Measurements from ENCODE around the gene OR2B2.
A peak's percentile ranks its signal among the peaks of the same experiment; 100 is the strongest.

OR2B2 gene

GRCh38 chr6:27893059-27893835 is 18.9 kb downstream of the OR2B2 start:
- no peaks in the 10 kb centered on the region; the same call in 1 of the 2 replicates for H3K79me2 ChIP-seq (ENCODE audit: insufficient read depth, low read length)
- peak overlapping the region; percentile 92 for H3K4me2 ChIP-seq (ENCODE audit: low read depth, low read length, poor library complexity, severe bottlenecking)
- H3F3A ChIP-seq (ENCODE audit: low read depth) = peaks cover 40% of the 10 kb centered on the region
- H3K27me3 ChIP-seq (ENCODE audit: insufficient read depth, low read length, poor library complexity, severe bottlenecking) = no peaks in the 10 kb centered on the region
- peak overlapping the region; percentile 93 for H3K4me3 ChIP-seq (ENCODE audit: low read length, poor library complexity, severe bottlenecking)
- no peaks in the 10 kb centered on the region for H3K36me3 ChIP-seq (ENCODE audit: insufficient read depth, low read length)
- no peaks in the 10 kb centered on the region for H3K9me2 ChIP-seq (replicated peaks; ENCODE audit: low read depth, low read length)
- H4K20me1 ChIP-seq (ENCODE audit: insufficient read depth, low read length, poor library complexity, severe bottlenecking) = no peaks in the 10 kb centered on the region
- H3K9ac ChIP-seq (ENCODE audit: low read depth, low read length, poor library complexity, severe bottlenecking) = peak overlapping the region; percentile 100
- TF ChIP-seq CTCF (conservative IDR thresholded peaks at IDR 0.05; ENCODE audit: low read length) = no peak
- no peak for TF ChIP-seq EZH2phosphoT487 (IDR thresholded peaks at IDR 0.05; ENCODE audit: borderline replicate concordance)
- no peak overlapping the region for H2AFZ ChIP-seq (ENCODE audit: low read length)
- peaks cover 55% of the 10 kb centered on the region for H3K4me1 ChIP-seq (ENCODE audit: insufficient read depth, low read length, poor library complexity, severe bottlenecking)
- H3K9me3 ChIP-seq (ENCODE audit: insufficient read depth, low read depth, low read length) = no peaks in the 10 kb centered on the region

GRCh38 chr6:27892649-27893058 is 19.5 kb downstream of the OR2B2 start:
- Histone ChIP-seq H2AFZ (ENCODE audit: low read length) (no peak overlapping the region), H3K36me3 (ENCODE audit: insufficient read depth, low read length) (no peaks in the 10 kb centered on the region), H3K9ac (ENCODE audit: low read depth, low read length, poor library complexity, severe bottlenecking) (peak overlapping the region; percentile 99), H3K4me1 (ENCODE audit: insufficient read depth, low read length, poor library complexity, severe bottlenecking) (peaks cover 57% of the 10 kb centered on the region), H3K9me2 (replicated peaks; ENCODE audit: low read depth, low read length) (no peaks in the 10 kb centered on the region), H3K4me2 (ENCODE audit: low read depth, low read length, poor library complexity, severe bottlenecking) (peak overlapping the region; percentile 83), H3F3A (ENCODE audit: low read depth) (peaks cover 40% of the 10 kb centered on the region), H3K27me3 (ENCODE audit: insufficient read depth, low read length, poor library complexity, severe bottlenecking) (no peaks in the 10 kb centered on the region), H3K9me3 (ENCODE audit: insufficient read depth, low read depth, low read length) (no peaks in the 10 kb centered on the region), H4K20me1 (ENCODE audit: insufficient read depth, low read length, poor library complexity, severe bottlenecking) (no peaks in the 10 kb centered on the region), H3K4me3 (ENCODE audit: low read length, poor library complexity, severe bottlenecking) (peak overlapping the region; percentile 93), H3K79me2 (ENCODE audit: insufficient read depth, low read length) (no peaks in the 10 kb centered on the region; the same call in 1 of the 2 replicates)
- TF ChIP-seq EZH2phosphoT487 (IDR thresholded peaks at IDR 0.05; ENCODE audit: borderline replicate concordance) = no peak
- no peak for TF ChIP-seq CTCF (conservative IDR thresholded peaks at IDR 0.05; ENCODE audit: low read length)

GRCh38 chr6:27891320-27891875 is 20.8 kb downstream of the OR2B2 start:
- H3K79me2 ChIP-seq (ENCODE audit: insufficient read depth, low read length) = no peaks in the 10 kb centered on the region; the same call in 1 of the 2 replicates

More at GRCh38 chr6:27891320-27891875, 20.8 kb downstream of the OR2B2 start:
- H2AFZ ChIP-seq (ENCODE audit: low read length) = no peak overlapping the region
- H3K27me3 ChIP-seq (ENCODE audit: insufficient read depth, low read length, poor library complexity, severe bottlenecking) = no peaks in the 10 kb centered on the region
- no peaks in the 10 kb centered on the region for H3K9me3 ChIP-seq (ENCODE audit: insufficient read depth, low read depth, low read length)
- peak overlapping the region; percentile 99 for H3K9ac ChIP-seq (ENCODE audit: low read depth, low read length, poor library complexity, severe bottlenecking)
- peaks cover 40% of the 10 kb centered on the region for H3F3A ChIP-seq (ENCODE audit: low read depth)
- H3K4me3 ChIP-seq (ENCODE audit: low read length, poor library complexity, severe bottlenecking) = peak overlapping the region; percentile 93
- TF ChIP-seq CTCF (conservative IDR thresholded peaks at IDR 0.05; ENCODE audit: low read length) = no peak
- TF ChIP-seq EZH2phosphoT487 (IDR thresholded peaks at IDR 0.05; ENCODE audit: borderline replicate concordance) = no peak
- H4K20me1 ChIP-seq (ENCODE audit: insufficient read depth, low read length, poor library complexity, severe bottlenecking) = no peaks in the 10 kb centered on the region
- H3K4me2 ChIP-seq (ENCODE audit: low read depth, low read length, poor library complexity, severe bottlenecking) = peak overlapping the region; percentile 83
- H3K36me3 ChIP-seq (ENCODE audit: insufficient read depth, low read length) = no peaks in the 10 kb centered on the region
- no peaks in the 10 kb centered on the region for H3K9me2 ChIP-seq (replicated peaks; ENCODE audit: low read depth, low read length)
- H3K4me1 ChIP-seq (ENCODE audit: insufficient read depth, low read length, poor library complexity, severe bottlenecking) = peaks cover 54% of the 10 kb centered on the region

Data from Loucy (cell line).